HEK293T (cell line): Measurements from ENCODE around the gene TMEM135.

Source experiments
- ARNT ChIP-seq: fragments of 450-650 bp; IDR thresholded peaks from 2 replicates; pipeline ENCODE4 v1.6.1; 2017; ENCODE audit warnings: mild to moderate bottlenecking
- BHLHE40 ChIP-seq: fragments of 450-650 bp; IDR thresholded peaks from 2 replicates; pipeline ENCODE4 v1.6.1; 2016; ENCODE audit warnings: mild to moderate bottlenecking, moderate library complexity, borderline replicate concordance
- CTBP1 ChIP-seq: fragments of 450-650 bp; IDR thresholded peaks from 2 replicates; pipeline ENCODE4 v1.6.1; 2016; ENCODE audit warnings: borderline replicate concordance
- ELF4 ChIP-seq: fragments of 450-650 bp; IDR thresholded peaks from 2 replicates; pipeline ENCODE4 v1.6.1; 2017; ENCODE audit warnings: antibody characterized with exemption
- FOXA1 ChIP-seq: fragments of 450-650 bp; IDR thresholded peaks from 2 replicates; pipeline ENCODE4 v1.6.1; 2016; ENCODE audit warnings: mild to moderate bottlenecking
- FOXK2 ChIP-seq: fragments of 450-650 bp; IDR thresholded peaks from 2 replicates; pipeline ENCODE4 v1.6.1; 2016; ENCODE audit warnings: mild to moderate bottlenecking
- FOXM1 ChIP-seq: fragments of 450-650 bp; IDR thresholded peaks from 2 replicates; pipeline ENCODE4 v1.6.1; 2017; ENCODE audit warnings: mild to moderate bottlenecking, borderline replicate concordance
- HDGF ChIP-seq: fragments of 450-650 bp; IDR thresholded peaks from 2 replicates; pipeline ENCODE4 v1.6.1; 2017; ENCODE audit warnings: antibody characterized with exemption, borderline replicate concordance
- LEF1 ChIP-seq: fragments of 450-650 bp; IDR thresholded peaks from 2 replicates; pipeline ENCODE4 v1.6.1; 2017; ENCODE audit warnings: mild to moderate bottlenecking, borderline replicate concordance
- NFRKB ChIP-seq: fragments of 450-650 bp; IDR thresholded peaks from 2 replicates; pipeline ENCODE4 v1.6.1; 2016; ENCODE audit warnings: mild to moderate bottlenecking, moderate library complexity
- SP1 ChIP-seq: fragments of 450-650 bp; IDR thresholded peaks from 2 replicates; pipeline ENCODE4 v1.6.1; 2017
- TARDBP ChIP-seq: fragments of 450-650 bp; IDR thresholded peaks from 2 replicates; pipeline ENCODE4 v1.6.1; 2016
- ZNF384 ChIP-seq: fragments of 450-650 bp; IDR thresholded peaks from 2 replicates; pipeline ENCODE4 v1.6.1; 2016

DNA sequence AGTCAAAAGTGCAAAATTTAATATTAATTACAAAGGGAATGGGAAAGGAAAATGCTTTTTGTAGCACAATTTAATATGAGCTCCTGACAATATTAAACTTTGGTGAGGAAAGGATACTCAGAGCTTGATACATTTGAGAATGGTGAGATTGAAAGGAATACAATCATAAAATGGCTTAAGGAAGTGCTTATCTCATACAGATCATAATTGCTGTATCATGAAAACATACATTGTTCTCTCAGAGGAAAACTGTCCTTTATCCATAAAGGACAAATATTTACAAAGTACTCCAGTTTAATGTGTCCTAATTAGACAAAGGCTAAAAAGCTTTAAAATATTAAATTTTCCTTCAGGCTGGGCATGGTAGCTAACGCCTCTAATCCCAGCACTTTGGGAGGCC, 260.4 kb downstream of the TMEM135 start:
- TF ChIP-seq BHLHE40: no peak
- no peak for TF ChIP-seq FOXM1
- no peak for TF ChIP-seq NFRKB
- TF ChIP-seq SP1: no peak
- TF ChIP-seq CTBP1: no peak
- no peak for TF ChIP-seq LEF1
- no peak for TF ChIP-seq ELF4
- no peak for TF ChIP-seq TARDBP
- TF ChIP-seq FOXA1: no peak
- TF ChIP-seq HDGF: no peak
- no peak for TF ChIP-seq ZNF384
- TF ChIP-seq ARNT: no peak
- TF ChIP-seq FOXK2: no peak
